NCI-H526 treated with DMSO at 0.1 percent for 48 hours (cell line): ENCODE data around the gene FTO.

Experiments
- DNase-seq: peaks from one replicate; lab custom pipeline; 2025; lab: John Stamatoyannopoulos, UW

Gene FTO

DNA sequence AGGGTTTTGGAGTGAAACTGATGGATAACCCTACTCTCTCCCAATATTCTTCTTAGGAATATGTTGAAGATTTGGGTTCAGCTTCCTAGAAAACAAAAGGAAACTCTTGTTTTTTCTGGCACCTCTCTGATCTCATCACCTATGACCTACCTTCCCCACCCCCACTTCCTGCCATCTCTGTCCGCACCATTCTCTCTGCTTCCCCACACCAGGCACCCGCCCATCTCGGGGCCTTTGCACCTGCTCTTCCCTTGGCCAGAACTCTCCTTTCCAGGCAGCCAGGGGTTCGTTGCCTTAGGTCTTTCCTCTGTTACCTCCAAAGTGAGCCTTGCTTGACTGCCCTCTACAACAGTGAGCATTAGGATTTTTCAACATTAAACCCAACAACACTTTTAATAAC is 423.0 kb downstream of the FTO start:
- no peak for DNase-seq

DNA sequence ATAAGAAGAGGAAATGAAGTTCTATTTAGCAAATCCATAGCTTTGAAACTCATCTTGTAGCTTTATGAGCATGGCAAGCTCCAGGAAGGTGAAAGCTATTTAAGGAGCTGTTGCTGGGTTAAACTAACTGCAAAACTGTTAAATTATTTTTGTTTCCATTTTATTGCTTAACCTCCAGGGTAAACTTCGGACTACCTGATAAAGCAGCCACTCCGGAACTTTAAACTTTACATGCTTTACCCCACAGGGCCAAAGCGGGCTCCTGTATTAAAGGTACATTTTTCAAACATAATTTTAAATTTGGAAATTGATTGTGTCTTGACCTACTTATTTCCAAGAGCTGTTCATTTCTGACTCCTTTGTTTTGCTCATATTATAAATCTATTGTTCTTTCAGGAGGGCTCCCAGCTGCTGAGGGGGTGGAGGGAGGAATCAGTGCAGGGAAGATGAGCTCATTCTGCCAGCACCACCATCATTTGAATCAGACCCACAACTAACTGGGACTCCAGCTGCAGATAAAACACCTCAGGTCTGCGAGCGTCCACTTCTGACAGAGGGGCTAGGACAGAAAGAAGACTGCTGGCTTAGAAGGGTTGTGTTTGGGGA is 424.8 kb downstream of the FTO start:
- DNase-seq: no peak

GRCh38 chr16:54129810-54130209 is 425.9 kb downstream of the FTO start:
- DNase-seq: no peak

GRCh38 chr16:54135361-54136275 is 431.7 kb downstream of the FTO start:
- no peak for DNase-seq

DNA sequence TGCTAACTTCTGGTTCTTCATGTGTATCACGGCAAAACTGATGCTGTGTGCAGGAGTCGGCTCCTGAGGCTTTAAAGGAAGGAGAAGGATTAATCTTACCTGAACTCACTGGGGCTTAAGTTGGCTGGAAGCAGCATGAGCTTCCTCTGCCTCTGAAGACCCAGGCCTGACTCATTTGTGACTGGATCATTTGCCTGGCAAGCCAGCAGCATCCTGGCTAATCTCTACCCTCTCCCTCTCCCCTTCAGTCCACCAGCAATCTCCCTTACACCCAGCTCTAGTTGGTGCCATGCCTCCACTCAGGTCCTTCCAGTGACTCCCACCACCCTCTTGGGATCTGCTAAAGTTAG is 432.3 kb downstream of the FTO start:
- DNase-seq: no peak

- no peak for DNase-seq
These were observed 436.3 kb downstream of the FTO start for GRCh38 chr16:54140057-54140787.

DNA sequence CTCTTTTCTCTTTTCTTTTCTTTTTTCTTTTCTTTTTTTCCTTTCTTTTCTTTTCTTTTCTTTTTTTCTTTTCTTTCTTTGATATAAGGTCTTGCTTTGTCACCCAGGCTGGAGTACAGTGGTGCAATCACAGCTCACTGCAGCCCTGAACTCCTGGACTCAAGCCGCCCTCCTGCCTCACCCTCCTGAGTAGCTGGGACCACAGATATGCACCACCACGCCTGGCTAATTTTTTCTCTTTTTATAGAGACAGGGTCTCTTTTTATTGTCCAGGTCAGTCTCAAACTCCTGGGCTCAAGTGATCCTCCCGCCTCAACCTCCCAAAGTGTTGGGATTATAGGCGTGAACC is 436.8 kb downstream of the FTO start:
- no peak for DNase-seq

- DNase-seq: no peak
These were observed 438.8 kb downstream of the FTO start for GRCh38 chr16:54142787-54143186.

DNA sequence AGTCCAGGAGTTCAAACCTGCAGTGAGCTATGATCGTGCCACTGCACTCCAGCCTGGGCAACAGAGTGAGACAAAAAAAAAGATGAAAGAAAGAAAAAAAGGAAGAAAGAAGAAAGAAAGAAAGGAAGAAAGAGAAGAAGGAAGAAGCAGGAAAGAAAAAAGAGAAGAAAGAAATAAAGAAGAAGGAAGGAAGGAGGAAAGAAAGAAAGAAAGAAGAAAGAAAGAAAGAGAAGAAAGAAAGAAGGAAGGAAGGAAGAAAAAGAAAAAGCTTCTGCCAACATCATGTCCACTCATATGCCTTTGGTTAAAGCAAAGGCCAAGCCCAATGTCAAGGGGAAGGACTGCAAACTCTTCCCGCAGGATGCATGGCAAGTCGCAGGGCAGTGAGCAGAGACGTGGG is 439.5 kb downstream of the FTO start:
- DNase-seq: no peak

- DNase-seq: no peak
These were observed 440.1 kb downstream of the FTO start for GRCh38 chr16:54143934-54144571.

DNA sequence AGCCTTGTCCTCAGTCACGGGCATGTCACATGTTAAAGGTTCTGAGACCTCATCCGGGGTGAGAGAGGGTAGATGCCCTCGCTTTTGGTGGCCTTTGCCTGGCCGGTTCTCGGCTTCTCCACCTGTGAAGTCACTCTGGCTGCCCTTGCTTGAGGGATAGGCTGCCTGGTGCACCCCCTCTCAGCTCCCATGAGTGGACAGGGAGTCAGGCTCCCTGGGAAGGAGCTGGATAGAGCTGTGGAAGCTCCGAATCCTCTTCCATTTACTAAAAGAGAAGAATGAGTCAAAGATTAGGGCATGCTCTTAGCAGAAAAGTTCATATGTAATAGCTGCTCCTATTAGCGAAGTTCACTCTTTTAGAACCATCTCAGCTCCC is 440.6 kb downstream of the FTO start:
- no peak for DNase-seq

- DNase-seq: no peak
These were observed 441.9 kb downstream of the FTO start for GRCh38 chr16:54145881-54146280.

DNA sequence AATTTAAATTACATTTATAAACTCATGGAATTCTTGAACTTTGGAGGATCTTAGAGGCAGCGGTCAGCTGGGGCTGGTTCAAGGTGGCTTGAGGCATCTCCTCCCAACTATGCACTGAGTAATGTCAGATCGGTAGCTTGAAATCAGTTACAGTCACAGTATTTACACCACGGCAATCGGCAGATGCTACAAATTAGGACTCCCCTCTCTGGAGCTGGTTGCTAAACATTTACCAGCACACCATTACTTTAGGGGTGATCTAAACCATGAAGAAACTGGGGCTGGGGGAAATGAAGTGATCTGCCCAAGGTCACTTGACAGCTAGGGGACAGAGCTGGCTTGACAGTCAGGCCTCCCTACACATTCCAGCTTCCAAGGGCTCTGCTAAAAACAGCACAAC is 445.0 kb downstream of the FTO start:
- no peak for DNase-seq

- DNase-seq: no peak
These were observed 446.9 kb downstream of the FTO start for GRCh38 chr16:54150861-54151260.

- no peak for DNase-seq
These were observed 448.6 kb downstream of the FTO start for GRCh38 chr16:54152362-54153239.

DNA sequence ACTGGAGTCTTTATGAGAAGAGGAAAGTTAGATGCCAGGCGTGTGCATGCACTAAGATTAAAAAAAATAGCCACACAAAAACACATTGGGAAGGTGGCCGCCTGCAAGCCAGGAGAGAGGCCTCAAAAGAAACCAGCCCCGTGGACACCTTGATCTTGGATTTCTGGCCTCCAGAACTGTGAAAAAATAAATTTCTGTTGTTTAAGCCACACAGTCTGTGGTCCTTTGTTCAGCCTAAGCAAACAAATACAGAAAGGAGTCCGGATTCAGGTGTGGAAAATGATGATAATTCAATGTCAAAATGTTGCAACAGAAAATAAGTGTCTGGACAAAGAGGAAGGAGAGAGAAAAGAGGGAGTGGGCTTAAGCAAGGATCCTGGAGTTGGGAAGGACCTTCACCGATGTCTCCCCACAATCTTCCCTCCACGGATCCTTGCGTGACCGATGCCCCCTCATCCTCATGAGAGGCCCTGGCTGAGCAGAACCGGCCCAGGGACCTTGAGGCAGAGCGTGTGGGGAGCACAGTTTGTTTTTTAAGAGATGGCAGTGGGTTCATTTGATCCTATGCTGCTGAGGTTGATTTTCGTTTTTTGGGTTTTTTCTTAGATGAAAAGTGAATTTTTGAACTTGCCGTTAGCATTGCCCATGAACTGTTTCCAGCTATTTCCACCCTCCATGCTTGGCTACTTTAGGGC is 449.4 kb downstream of the FTO start:
- DNase-seq: no peak

DNA sequence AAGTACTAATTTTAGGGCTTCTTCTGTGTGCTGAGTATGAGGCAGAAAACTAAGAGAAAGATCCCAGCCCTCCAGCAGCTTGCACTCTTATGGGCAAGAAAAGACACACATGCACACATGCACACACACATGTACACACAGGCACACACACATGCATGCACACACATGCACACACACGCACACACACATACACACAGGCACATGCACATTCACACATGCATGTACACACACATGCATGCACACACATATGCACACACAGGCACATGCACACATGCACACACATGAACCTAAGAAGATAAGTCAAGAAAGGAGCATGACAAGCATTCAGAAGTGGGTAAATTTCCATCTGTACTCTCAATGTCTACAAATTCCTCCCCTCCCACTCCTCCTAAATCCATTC is 452.4 kb downstream of the FTO start:
- no peak for DNase-seq

DNA sequence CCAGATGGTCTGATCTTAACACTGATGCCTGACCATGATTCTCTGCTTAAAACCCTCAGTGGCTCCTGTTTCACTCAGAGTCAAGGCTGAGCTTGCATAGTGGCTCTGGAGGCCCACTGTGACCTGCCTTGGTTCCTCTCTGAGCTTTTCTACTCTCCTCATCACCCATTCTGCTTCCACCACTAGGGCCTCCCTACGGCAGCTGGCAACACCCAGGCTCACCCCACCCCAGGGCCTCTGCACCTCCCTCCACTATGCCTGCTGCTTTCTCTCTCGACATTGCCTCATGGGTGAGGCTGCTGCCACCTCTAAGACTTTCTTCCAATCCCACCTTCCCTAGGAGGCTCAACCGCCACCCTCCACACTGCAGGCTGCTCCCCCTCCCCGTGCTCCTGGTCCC is 455.0 kb downstream of the FTO start:
- no peak for DNase-seq

DNA sequence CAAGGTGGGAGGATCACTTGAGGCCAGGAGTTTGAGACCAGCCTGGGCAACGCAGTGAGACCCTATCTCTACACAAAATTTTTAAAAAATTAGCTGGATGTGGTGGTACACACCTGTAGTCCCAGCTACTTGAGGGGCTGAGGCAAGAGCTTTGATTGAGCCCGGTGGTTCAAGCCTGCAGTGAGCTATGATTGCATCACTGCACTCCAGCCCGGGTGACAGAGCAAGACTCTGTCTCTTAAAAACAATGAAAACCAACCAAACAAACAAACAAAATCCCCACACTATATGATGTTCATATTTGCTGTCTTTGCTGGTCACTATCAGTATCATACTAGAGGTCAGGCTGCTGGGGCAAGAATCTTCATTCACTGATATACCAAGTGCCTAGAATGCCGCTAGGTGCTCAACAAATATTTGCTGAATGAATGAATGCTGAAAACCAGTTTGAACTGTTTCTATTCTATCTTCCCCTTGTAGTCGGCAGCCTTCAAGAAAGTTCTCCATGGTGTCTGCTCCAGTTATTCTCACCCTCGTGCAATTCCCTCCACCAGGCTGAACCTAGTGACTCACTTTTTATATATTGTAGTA is 455.6 kb downstream of the FTO start:
- no peak for DNase-seq

GRCh38 chr16:54160252-54160860 is 456.4 kb downstream of the FTO start:
- no peak for DNase-seq
